Measurements from ENCODE around the gene TMEM258.

DNA sequence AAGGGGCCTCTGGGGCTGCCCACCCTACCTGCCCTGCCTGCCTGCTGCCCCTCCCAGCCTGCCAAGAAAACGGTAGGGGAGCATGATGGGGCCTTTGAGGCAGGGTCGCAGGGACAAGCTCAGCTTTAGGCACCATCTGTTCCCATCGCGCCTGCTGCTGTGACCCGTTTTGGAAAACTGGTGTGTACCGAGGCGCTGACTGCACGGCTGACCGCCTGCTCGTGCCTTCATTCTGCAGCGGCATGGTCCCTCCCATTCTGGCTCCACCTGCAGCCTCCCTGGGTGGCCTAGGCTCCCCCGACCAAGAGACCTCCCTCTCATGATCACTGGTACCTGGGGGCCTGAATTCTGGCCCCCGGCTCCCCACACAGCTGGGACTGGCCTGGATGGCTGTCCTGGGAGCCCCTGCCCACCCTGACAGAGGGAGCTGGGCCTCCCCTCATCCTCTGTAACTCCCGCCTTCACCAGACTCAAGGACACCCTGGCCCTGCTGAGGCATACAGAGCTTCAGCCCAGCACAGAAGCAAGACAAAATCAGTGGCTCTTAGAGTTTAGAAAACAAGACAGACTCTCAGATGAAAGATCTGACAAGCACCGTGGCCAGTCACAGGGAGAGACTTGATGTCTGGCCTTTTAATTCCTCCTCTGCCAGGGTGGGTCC is 46.5 kb downstream of the TMEM258 start:
- TF ChIP-seq, protein P1, sequence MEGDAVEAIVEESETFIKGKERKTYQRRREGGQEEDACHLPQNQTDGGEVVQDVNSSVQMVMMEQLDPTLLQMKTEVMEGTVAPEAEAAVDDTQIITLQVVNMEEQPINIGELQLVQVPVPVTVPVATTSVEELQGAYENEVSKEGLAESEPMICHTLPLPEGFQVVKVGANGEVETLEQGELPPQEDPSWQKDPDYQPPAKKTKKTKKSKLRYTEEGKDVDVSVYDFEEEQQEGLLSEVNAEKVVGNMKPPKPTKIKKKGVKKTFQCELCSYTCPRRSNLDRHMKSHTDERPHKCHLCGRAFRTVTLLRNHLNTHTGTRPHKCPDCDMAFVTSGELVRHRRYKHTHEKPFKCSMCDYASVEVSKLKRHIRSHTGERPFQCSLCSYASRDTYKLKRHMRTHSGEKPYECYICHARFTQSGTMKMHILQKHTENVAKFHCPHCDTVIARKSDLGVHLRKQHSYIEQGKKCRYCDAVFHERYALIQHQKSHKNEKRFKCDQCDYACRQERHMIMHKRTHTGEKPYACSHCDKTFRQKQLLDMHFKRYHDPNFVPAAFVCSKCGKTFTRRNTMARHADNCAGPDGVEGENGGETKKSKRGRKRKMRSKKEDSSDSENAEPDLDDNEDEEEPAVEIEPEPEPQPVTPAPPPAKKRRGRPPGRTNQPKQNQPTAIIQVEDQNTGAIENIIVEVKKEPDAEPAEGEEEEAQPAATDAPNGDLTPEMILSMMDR (conservative IDR thresholded peaks at IDR 0.05; ENCODE audit: low read depth, low read length): no peak
- TF ChIP-seq POLR2A (IDR thresholded peaks at IDR 0.05; ENCODE audit: low read depth, low read length) (no peak), SMC3 (IDR thresholded peaks at IDR 0.05; ENCODE audit: low read depth, low read length) (no peak), MXI1 (IDR thresholded peaks at IDR 0.05; ENCODE audit: borderline replicate concordance, low read depth, low read length) (no peak), RCOR1 (IDR thresholded peaks at IDR 0.05; ENCODE audit: insufficient replicate concordance, low read length) (no peak), RAD21 (IDR thresholded peaks at IDR 0.05; ENCODE audit: low read length) (no peak), BHLHE40 (IDR thresholded peaks at IDR 0.05; ENCODE audit: low read depth, low read length) (no peak), RFX5 (IDR thresholded peaks at IDR 0.05; ENCODE audit: low read depth, low read length) (no peak), CEBPB (IDR thresholded peaks at IDR 0.05; ENCODE audit: low read depth, low read length) (no peak), CHD1 (IDR thresholded peaks at IDR 0.05; ENCODE audit: low read depth, low read length) (no peak)
- TF ChIP-seq, protein P2, sequence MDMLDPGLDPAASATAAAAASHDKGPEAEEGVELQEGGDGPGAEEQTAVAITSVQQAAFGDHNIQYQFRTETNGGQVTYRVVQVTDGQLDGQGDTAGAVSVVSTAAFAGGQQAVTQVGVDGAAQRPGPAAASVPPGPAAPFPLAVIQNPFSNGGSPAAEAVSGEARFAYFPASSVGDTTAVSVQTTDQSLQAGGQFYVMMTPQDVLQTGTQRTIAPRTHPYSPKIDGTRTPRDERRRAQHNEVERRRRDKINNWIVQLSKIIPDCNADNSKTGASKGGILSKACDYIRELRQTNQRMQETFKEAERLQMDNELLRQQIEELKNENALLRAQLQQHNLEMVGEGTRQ (IDR thresholded peaks at IDR 0.05; ENCODE audit: low read depth, low read length): no peak

All from IMR-90 (cell line).